Right atrium auricular region (tissue), 2 donors: ENCODE data around the gene PAX7. TPM values are rescaled to one million over a fixed set of nuclear protein-coding genes. Genes with fewer than 3 reads are reported as not detected.

Source experiments
- DNase-seq: peaks from one replicate; pipeline ENCODE4 v3.0.0-alpha.2; 2019; ENCODE audit warnings: low spot score
- H3K27ac ChIP-seq, 2 donors: fragments of 200-600 bp; sonication (generic); 1 replicate in 1 of 2; 2 replicates in 1 of 2; pipeline ENCODE4 v1.5.1; 2016 to 2019
- H3K27me3 ChIP-seq, 2 donors: fragments of 200-600 bp; sonication (generic); one replicate each; pipeline versions ENCODE4 v1.5.1 to v1.6.0; 2017 to 2019
- H3K36me3 ChIP-seq: fragments of 200-600 bp; sonication (generic); one replicate; pipeline ENCODE4 v1.5.1; 2016
- H3K4me1 ChIP-seq, 2 donors: fragments of 200-600 bp; sonication (generic); one replicate each; pipeline versions ENCODE4 v1.5.1 to v1.6.0; 2017 to 2019
- H3K4me3 ChIP-seq, 2 donors: fragments of 200-600 bp; sonication (generic); 1 replicate in 1 of 2; 2 replicates in 1 of 2; pipeline ENCODE4 v1.5.1; 2017 to 2019; ENCODE audit warnings: mild to moderate bottlenecking in 1 of 2, moderate library complexity in 1 of 2
- H3K9me3 ChIP-seq, 2 donors: fragments of 200-600 bp; sonication (generic); one replicate each; pipeline ENCODE4 v1.5.1; 2019
- CTCF ChIP-seq, 2 donors: fragments of 200-600 bp; sonication (generic); IDR thresholded peaks; one replicate each; pipeline ENCODE4 v1.5.1; 2019; ENCODE audit warnings: antibody characterized with exemption in 2 of 2
- total RNA-seq, 2 donors: library from RNA; depleted of rRNA; stranded (reverse); fragments of >200 nt; gene quantifications; one replicate each; pipeline ENCODE4 v1.1.0, GENCODE V29; 2016

Gene PAX7
- total RNA-seq, 2 donors from 2014 or later: not detected

- Histone ChIP-seq H3K36me3 (no peaks in the 10 kb centered on the region), H3K9me3 (peaks cover 0 to 11% of the 10 kb centered on the region in 2 donors), H3K27me3 (no peaks in the 10 kb centered on the region), H3K4me1 (no peaks in the 10 kb centered on the region), H3K4me3 (no peak overlapping the region), H3K27ac (no peak overlapping the region)
- no peak for DNase-seq
- TF ChIP-seq CTCF (IDR thresholded peaks at IDR 0.05): no peak
These were observed 163.9 kb downstream of the PAX7 start for GRCh38 chr1:18794561-18794960.

GRCh38 chr1:18795002-18795689 is 164.5 kb downstream of the PAX7 start:
- no peak for DNase-seq
- no peak for TF ChIP-seq CTCF (IDR thresholded peaks at IDR 0.05)
- no peaks in the 10 kb centered on the region for H3K36me3 ChIP-seq
- no peak overlapping the region for H3K27ac ChIP-seq
- peaks cover 0 to 11% of the 10 kb centered on the region in 2 donors for H3K9me3 ChIP-seq
- H3K4me3 ChIP-seq: no peak overlapping the region
- no peaks in the 10 kb centered on the region for H3K27me3 ChIP-seq
- no peaks in the 10 kb centered on the region for H3K4me1 ChIP-seq

- H3K4me3 ChIP-seq: no peak overlapping the region
- H3K27me3 ChIP-seq: no peaks in the 10 kb centered on the region
- no peak overlapping the region for H3K27ac ChIP-seq
- no peaks in the 10 kb centered on the region for H3K4me1 ChIP-seq
- no peaks in the 10 kb centered on the region for H3K36me3 ChIP-seq
- no peak for DNase-seq
- TF ChIP-seq CTCF (IDR thresholded peaks at IDR 0.05): no peak
- peaks cover 0 to 11% of the 10 kb centered on the region in 2 donors for H3K9me3 ChIP-seq
These were observed 166.3 kb downstream of the PAX7 start for GRCh38 chr1:18796950-18797349.

Other genes starting within 250 kb of the PAX7 start
- under 1 TPM in 1 of 2 donors, not detected in 1; 0.11 TPM for gene KLHDC7A, start 149.9 kb upstream of the PAX7 start, total RNA-seq
- not detected for gene TAS1R2, start 228.8 kb downstream of the PAX7 start, total RNA-seq